ENCODE results near the gene INTS15. TPM values are rescaled to one million over a fixed set of nuclear protein-coding genes. Genes with fewer than 3 reads are reported as not detected.
A peak's percentile ranks its signal among the peaks of the same experiment; 100 is the strongest.

INTS15 gene
- total RNA-seq, 6 experiments from 2014 or later, result 10.2 to 16.6 (median 14.0) TPM

GRCh38 chr7:6622134-6622710 lies 32.4 kb downstream of the INTS15 start:
- Histone ChIP-seq H3K4me3 (no peak overlapping the region), H3K4me1 (no peaks in the 10 kb centered on the region), H3K36me3 (no peaks in the 10 kb centered on the region), H3K27ac (no peak overlapping the region), H3K9me3 (no peaks in the 10 kb centered on the region), H3K27me3 (no peaks in the 10 kb centered on the region)
- DNase-seq (no peak), ATAC-seq (no peak)
- TF ChIP-seq POLR2A (IDR thresholded peaks at IDR 0.05) (no peak), CTCF (IDR thresholded peaks at IDR 0.05) (no peak)
- intact Hi-C loops (cut with DNase I), result no loop called here
- no CpG with 5 or more reads among the region's 67 CpGs for WGBS (ENCODE audit: insufficient coverage, low coverage, low lambda C conversion rate, missing lambda C conversion rate)

- no peak for TF ChIP-seq CTCF (IDR thresholded peaks at IDR 0.05)
- TF ChIP-seq POLR2A (IDR thresholded peaks at IDR 0.05), result no peak
- WGBS (ENCODE audit: insufficient coverage, low coverage, low lambda C conversion rate, missing lambda C conversion rate), result 63% methylated on average over 1 of the region's 15 CpGs
- DNase-seq (no peak), ATAC-seq (peak in 3 of 4 donors; percentile 26 to 34 (median 28))
- no peaks in the 10 kb centered on the region for H3K36me3 ChIP-seq
- intact Hi-C loops (cut with DNase I), result no loop called here
- no peak overlapping the region for H3K4me3 ChIP-seq
- H3K27me3 ChIP-seq, result no peaks in the 10 kb centered on the region
- no peaks in the 10 kb centered on the region for H3K4me1 ChIP-seq
- no peaks in the 10 kb centered on the region for H3K9me3 ChIP-seq
- no peak overlapping the region for H3K27ac ChIP-seq
Observed at GRCh38 chr7:6623589-6624245, 33.9 kb downstream of the INTS15 start.

- ATAC-seq, result no peak
- no peaks in the 10 kb centered on the region for H3K4me1 ChIP-seq
- intact Hi-C loops (cut with DNase I), result no loop called here
- no peaks in the 10 kb centered on the region for H3K9me3 ChIP-seq
- no peaks in the 10 kb centered on the region for H3K36me3 ChIP-seq
- 57% methylated on average over 3 of the region's 3 CpGs for WGBS (ENCODE audit: insufficient coverage, low coverage, low lambda C conversion rate, missing lambda C conversion rate)
- no peak for TF ChIP-seq CTCF (IDR thresholded peaks at IDR 0.05)
- no peak for TF ChIP-seq POLR2A (IDR thresholded peaks at IDR 0.05)
- no peaks in the 10 kb centered on the region for H3K27me3 ChIP-seq
- no peak overlapping the region for H3K27ac ChIP-seq
- DNase-seq, result no peak
- H3K4me3 ChIP-seq, result no peak overlapping the region
Observed at GRCh38 chr7:6624246-6624611, 34.4 kb downstream of the INTS15 start.

GRCh38 chr7:6628045-6628444 lies 38.2 kb downstream of the INTS15 start:
- no peak for ATAC-seq
- no peaks in the 10 kb centered on the region for H3K27me3 ChIP-seq

More at GRCh38 chr7:6628045-6628444, 38.2 kb downstream of the INTS15 start:
- 96% methylated on average over 3 of the region's 6 CpGs for WGBS (ENCODE audit: insufficient coverage, low coverage, low lambda C conversion rate, missing lambda C conversion rate)
- DNase-seq, result no peak
- Histone ChIP-seq H3K4me3 (no peak overlapping the region), H3K4me1 (no peaks in the 10 kb centered on the region), H3K36me3 (no peaks in the 10 kb centered on the region), H3K9me3 (no peaks in the 10 kb centered on the region), H3K27ac (no peak overlapping the region)
- intact Hi-C loops (cut with DNase I), result no loop called here
- no peak for TF ChIP-seq POLR2A (IDR thresholded peaks at IDR 0.05)
- no peak for TF ChIP-seq CTCF (IDR thresholded peaks at IDR 0.05)
